GM21423 (cell line): ENCODE data around the gene NOX5.

ENCODE experiments used
- ATAC-seq: cut with Tn5 transposase; IDR thresholded peaks from one replicate; pipeline ENCODE4 v1.9.1; 2021; ENCODE audit warnings: mild to moderate bottlenecking, moderate library complexity; ENCODE audit not compliant: unreplicated experiment

Gene NOX5

DNA sequence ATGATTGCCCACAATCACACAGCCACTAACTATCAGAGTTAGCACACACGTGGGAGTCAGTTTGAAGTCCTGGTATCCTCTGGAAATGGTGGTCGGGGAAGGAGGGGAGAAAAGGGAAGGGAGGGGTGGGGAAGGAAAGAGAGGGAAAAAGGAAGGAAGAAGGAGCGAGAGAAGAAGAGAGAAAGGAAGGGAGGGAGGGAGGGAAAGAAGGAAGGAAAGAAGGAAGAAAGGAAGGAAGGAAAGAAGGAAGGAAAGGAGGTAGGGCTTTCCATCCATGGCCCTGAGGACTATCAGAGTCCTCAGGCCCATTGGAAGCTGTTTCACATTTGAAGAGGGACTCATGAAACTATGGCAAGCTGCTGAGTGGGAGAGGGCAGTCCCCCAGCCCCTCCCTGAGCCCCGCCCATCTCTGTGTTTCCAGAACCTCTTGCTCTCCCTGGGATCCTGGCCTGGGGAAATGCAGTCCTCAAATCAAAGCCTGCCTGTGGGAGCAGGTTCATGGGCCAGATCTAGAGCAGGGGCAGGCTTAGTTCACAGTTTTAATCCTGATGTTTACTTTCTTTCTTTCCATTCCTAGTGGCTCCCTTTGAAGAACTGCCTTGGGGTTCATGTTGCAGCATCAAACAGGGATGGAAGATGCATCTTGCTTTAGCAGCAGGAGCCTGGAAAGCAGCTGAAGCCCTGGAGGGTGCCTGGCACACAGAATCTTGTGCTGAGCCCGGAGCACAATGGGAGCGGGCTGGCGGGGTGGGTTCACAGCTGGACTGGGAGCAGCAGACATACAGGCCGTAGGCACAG, 79.8 kb downstream of the NOX5 start:
- ATAC-seq: no peak

DNA sequence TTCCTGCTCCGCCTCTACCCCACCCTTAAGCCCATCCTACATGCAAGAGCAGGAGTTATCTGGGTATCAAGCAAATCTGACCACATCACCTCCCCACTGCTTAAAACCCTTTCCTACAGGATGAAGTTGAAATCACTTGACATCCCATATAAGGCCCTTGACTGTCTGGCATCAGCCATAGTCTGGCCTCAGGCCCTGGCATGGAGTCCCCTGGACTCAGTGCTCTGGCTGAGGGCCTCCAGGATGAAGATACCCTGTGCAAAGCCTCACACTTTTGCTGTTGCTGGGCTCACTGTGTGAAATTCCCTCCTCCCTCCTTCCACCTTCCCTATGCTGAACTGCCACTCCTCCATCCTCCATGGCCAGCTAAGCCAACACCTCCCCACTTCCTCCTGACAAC, 80.8 kb downstream of the NOX5 start:
- no peak for ATAC-seq

DNA sequence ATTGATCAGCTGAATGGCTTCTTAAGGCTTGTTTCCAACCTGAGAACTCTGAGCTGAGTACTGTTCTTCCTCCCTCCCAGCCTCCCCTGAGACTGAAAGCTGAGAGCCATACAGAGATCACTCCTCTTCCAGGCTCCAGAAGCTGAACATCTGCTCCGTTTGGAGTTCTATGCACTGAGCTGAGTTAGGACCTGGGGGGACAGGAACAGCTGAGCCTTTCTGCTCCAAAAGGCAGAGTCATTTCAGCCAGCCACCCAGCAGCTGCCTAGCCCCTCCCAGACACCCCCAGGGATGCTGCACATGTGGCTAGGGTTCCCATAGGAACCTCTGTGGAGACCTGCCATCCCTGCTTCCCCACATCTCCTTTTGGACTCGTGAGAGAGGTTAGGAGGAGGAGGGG, 81.7 kb downstream of the NOX5 start:
- ATAC-seq: no peak

DNA sequence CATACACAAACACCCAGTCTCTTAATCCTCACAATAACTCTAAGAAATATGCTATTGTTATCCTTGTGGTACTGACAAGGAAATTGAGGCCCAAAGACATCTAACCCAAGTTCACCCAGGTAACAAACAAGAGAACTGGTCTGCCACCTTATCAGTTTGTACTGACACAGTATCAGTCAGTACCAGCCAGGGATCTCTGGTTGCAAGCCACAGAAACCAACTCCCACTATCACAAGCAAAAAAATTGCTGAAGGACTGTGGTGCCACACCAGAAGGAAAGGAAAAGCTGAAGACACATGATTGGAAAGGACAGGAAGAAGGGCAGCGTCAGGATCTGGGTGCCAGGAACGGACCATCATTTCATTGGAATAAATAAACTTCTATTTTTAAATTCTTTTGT, 82.1 kb downstream of the NOX5 start:
- no peak for ATAC-seq

DNA sequence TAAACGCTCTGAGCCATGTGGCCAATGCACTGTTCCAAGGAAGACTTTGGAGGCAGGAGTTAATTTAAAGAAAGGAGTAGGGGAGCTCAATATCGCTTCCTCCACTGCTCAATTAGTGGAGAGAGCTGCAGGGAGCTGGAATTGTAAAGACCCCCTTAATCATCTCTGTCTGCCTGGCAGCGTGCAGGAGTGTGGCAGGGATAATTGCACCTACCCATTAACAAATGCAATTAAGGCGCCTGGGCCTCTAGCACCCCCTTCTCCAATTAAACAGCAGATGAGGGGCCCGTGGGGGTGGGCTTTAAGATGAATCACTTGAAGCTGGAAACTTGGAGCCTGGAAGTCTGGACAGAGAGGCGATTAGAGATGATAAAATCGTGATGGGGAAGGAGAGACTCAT, 84.3 kb downstream of the NOX5 start:
- ATAC-seq: no peak

DNA sequence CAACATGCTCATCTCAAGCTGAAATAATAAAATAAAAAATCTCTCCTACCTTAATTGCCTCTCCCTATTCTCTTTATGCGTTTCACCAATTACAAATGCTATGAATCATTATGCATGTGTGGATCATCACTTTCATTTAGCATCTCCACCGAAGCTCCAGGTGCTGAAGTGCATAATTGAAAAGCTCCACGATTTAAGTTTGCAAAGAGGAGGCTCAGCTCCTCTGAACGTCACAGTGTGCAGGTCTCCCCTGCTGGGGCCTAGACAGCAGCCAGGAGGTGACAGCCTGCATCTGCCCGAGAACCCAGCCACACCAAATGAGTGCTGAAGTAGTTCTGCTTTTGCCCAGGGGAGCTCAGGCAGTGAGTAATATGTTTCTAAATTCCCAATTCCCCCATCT, 85.4 kb downstream of the NOX5 start:
- no peak for ATAC-seq

DNA sequence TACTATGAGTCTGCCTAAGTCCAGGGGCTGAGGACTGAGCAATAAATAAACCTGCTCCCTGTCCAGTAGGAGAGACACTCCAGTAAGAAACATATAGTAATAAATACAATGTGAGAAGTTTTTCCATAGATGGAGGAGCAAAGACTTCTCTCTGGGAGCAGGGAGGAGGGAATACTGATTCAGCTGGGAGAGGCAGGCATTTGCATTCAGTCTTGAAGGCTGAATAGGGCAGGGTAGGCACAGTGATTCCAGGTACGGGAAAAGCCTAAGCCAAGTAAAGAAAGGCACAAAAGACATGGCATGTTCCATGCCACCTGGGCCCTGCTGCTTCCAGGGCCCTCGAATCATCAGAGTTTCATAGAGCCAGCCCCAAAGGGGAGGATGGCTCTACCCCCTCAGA, 86.3 kb downstream of the NOX5 start:
- no peak for ATAC-seq

DNA sequence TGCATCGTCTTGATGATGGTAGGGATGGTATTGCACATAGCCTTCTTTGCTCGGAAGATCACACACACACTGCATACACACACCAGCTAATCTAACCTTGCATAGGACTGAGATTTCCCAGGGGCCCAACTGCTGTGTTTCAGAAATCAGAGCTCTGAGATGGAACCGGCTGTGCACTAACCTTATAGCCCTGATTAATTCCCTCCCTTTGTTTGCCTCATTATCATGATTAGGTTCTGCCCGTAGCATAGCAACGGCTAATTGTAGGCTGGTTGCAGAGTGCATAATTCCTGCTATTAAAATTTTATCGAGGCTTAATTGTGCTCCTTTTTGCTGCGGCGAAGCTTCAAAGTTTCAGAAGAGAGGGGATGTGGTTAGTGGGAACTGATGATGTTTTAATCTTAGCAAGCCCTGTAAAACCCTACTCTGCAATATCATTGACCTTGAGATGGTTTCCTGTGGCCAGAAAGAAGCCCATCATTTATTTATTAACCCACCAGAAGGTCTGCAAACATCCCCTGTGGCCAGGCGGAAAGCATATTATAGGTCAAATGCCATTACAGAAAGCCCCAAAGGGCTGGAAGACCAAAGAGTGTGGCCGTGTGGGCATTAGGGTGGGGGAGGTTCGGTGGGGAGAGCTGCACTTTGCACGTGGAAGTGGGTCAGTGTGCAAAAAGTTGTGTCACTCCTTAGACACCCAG, 89.7 kb downstream of the NOX5 start:
- peak; percentile 77 for ATAC-seq

DNA sequence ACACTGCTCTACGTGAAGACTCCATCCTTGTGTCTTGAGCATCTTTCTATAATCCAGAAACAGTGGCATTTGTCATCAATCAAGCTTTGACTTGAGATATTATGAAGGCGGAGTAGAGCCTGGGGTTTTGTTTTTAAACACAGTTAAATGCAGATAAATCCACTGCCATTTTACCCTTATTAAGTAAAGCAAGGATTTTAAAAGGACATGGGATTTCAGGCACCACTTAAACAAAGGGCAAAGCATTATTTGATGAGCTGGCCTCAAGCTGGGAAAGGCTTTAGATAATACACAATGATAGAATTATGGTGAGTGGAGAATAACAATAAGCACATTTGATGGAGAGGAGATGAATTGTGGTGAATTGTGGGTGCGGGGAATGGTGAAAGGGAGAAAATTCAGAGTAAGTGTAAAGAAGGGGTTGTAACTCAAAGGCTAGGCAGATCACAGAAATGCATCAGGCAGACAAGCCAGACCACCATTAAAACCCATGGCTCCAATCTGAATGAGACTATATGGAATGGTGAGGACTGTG, 91.0 kb downstream of the NOX5 start:
- no peak for ATAC-seq

DNA sequence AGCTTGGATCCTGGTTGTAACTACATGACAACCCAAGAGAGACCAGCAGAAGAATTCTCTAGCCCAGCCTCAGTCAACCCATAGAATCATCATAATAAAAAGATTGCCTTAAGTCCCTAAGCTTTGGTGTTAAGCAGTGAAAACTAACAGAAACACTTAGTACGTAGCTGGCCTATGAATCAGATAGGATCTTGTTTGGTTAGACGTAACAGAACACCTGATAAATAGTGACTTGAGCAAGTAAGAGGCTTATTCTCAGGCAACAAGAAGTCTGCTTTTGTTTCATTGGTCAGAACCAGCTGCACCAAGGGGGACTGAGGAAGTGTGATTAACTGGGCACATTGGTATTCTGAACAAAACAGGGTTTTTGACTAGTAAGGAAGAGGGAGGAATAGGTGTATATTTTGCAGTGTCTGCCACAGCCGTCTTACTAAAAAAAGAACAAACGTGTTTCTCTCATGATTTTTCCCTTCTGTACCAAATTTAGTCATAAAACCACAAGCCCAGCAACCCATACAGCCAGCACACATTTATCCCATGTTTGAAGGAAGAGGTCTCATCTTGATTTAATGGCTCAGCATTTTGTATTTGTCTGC, 92.6 kb downstream of the NOX5 start:
- no peak for ATAC-seq
